ENCODE results near the gene EHBP1. TPM values are rescaled to one million over a fixed set of nuclear protein-coding genes. Genes with fewer than 3 reads are reported as not detected.

The EHBP1 gene
- total and polyA plus RNA-seq, 5 donors from 2014 or later = 8.5 to 25.6 (median 10.0) TPM

DNA sequence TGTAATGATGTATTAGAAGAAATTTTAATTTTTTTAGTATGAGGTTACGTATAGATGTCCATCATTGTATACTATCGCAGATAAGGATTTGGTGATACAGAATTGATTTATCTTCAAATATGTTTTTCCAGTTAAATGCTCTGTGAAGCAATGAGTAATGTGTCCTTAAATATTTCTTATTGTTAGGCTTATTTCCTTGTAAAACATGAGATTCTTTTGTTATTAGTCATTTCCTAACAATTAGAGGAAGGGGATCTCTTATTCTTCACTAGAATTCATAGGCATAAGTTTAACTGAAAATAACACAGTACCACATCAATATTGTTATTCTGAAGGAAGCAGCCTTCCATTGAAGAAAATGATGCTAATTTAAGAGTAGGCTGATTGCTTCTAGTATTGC lies 329.7 kb downstream of the EHBP1 start:
- Histone ChIP-seq H3K27me3 (ENCODE audit: control insufficient read depth, insufficient read depth, low read length) (no peaks in the 10 kb centered on the region), H3K36me3 (ENCODE audit: control insufficient read depth, insufficient read depth, low read length) (no peaks in the 10 kb centered on the region), H3K4me1 (ENCODE audit: control insufficient read depth, insufficient read depth, low read length, poor library complexity, severe bottlenecking) (no peaks in the 10 kb centered on the region), H3K4me3 (ENCODE audit: low read depth, low read length) (no peak overlapping the region), H3K27ac (ENCODE audit: insufficient read depth, low read length, poor library complexity, severe bottlenecking) (no peak overlapping the region), H3K9me3 (ENCODE audit: control insufficient read depth in 2 of 2, low read length in 2 of 2) (no peaks in the 10 kb centered on the region)
- Mint-ChIP-seq H3K4me3 (no peak overlapping the region), H3K27ac (no peak overlapping the region), H3K9me3 (no peaks in the 10 kb centered on the region), H3K36me3 (peaks cover 6% of the 10 kb centered on the region), H3K4me1 (no peaks in the 10 kb centered on the region), H3K27me3 (no peaks in the 10 kb centered on the region)
- DNase-seq (no peak), ATAC-seq (ENCODE audit: low read depth in 2 of 2) (no peak)

GRCh38 chr2:63035660-63036059 lies 330.1 kb downstream of the EHBP1 start:
- H3K9me3 Mint-ChIP-seq = no peaks in the 10 kb centered on the region
- DNase-seq = no peak
- peaks cover 7% of the 10 kb centered on the region for H3K36me3 Mint-ChIP-seq
- no peaks in the 10 kb centered on the region for H3K4me1 Mint-ChIP-seq
- Histone ChIP-seq H3K36me3 (ENCODE audit: control insufficient read depth, insufficient read depth, low read length) (no peaks in the 10 kb centered on the region), H3K4me3 (ENCODE audit: low read depth, low read length) (no peak overlapping the region), H3K27me3 (ENCODE audit: control insufficient read depth, insufficient read depth, low read length) (no peaks in the 10 kb centered on the region), H3K9me3 (ENCODE audit: control insufficient read depth in 2 of 2, low read length in 2 of 2) (no peaks in the 10 kb centered on the region), H3K27ac (ENCODE audit: insufficient read depth, low read length, poor library complexity, severe bottlenecking) (no peak overlapping the region), H3K4me1 (ENCODE audit: control insufficient read depth, insufficient read depth, low read length, poor library complexity, severe bottlenecking) (no peaks in the 10 kb centered on the region)
- no peaks in the 10 kb centered on the region for H3K27me3 Mint-ChIP-seq
- no peak overlapping the region for H3K27ac Mint-ChIP-seq
- H3K4me3 Mint-ChIP-seq = no peak overlapping the region
- no peak for ATAC-seq (ENCODE audit: low read depth in 2 of 2)

GRCh38 chr2:63038034-63038433 lies 332.5 kb downstream of the EHBP1 start:
- Mint-ChIP-seq H3K4me1 (no peaks in the 10 kb centered on the region), H3K4me3 (no peak overlapping the region), H3K9me3 (no peaks in the 10 kb centered on the region), H3K36me3 (peaks cover 7% of the 10 kb centered on the region), H3K27ac (no peak overlapping the region), H3K27me3 (no peaks in the 10 kb centered on the region)
- Histone ChIP-seq H3K4me3 (ENCODE audit: low read depth, low read length) (no peak overlapping the region), H3K27ac (ENCODE audit: insufficient read depth, low read length, poor library complexity, severe bottlenecking) (no peak overlapping the region), H3K4me1 (ENCODE audit: control insufficient read depth, insufficient read depth, low read length, poor library complexity, severe bottlenecking) (no peaks in the 10 kb centered on the region), H3K36me3 (ENCODE audit: control insufficient read depth, insufficient read depth, low read length) (no peaks in the 10 kb centered on the region), H3K27me3 (ENCODE audit: control insufficient read depth, insufficient read depth, low read length) (no peaks in the 10 kb centered on the region), H3K9me3 (ENCODE audit: control insufficient read depth in 2 of 2, low read length in 2 of 2) (no peaks in the 10 kb centered on the region)
- no peak for DNase-seq
- no peak for ATAC-seq (ENCODE audit: low read depth in 2 of 2)

DNA sequence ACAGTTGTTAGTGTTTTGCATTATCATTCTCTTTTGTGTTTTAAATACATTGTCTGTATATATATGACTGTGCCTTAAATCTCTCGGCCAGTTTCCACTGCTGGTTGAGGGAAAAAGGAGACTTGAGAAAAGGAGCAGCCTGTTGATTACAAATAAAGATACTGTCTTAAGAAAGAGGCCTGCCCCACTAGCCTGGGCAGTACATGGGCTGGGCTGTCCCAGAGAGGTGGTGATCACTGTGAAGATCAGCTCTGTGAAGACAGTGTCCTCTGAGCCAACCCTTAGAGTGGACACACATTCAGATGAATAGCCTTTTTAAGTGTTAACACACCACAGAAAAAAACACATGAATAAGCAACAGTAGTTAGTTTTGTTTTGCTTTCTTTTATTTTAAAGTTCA lies 335.1 kb downstream of the EHBP1 start:
- DNase-seq (no peak), ATAC-seq (ENCODE audit: low read depth in 2 of 2) (no peak)
- no peak overlapping the region for H3K4me3 ChIP-seq (ENCODE audit: low read depth, low read length)
- H3K4me3 Mint-ChIP-seq = no peak overlapping the region
- H3K9me3 ChIP-seq (ENCODE audit: control insufficient read depth in 2 of 2, low read length in 2 of 2) = no peaks in the 10 kb centered on the region
- no peak overlapping the region for H3K27ac ChIP-seq (ENCODE audit: insufficient read depth, low read length, poor library complexity, severe bottlenecking)
- H3K27me3 ChIP-seq (ENCODE audit: control insufficient read depth, insufficient read depth, low read length) = peaks cover under 1% of the 10 kb centered on the region
- H3K36me3 Mint-ChIP-seq = peaks cover 18% of the 10 kb centered on the region
- H3K4me1 Mint-ChIP-seq = no peaks in the 10 kb centered on the region
- H3K27ac Mint-ChIP-seq = no peak overlapping the region
- H3K27me3 Mint-ChIP-seq = peaks cover 8% of the 10 kb centered on the region
- H3K36me3 ChIP-seq (ENCODE audit: control insufficient read depth, insufficient read depth, low read length) = no peaks in the 10 kb centered on the region
- H3K4me1 ChIP-seq (ENCODE audit: control insufficient read depth, insufficient read depth, low read length, poor library complexity, severe bottlenecking) = no peaks in the 10 kb centered on the region
- H3K9me3 Mint-ChIP-seq = no peaks in the 10 kb centered on the region

- H3K9me3 ChIP-seq (ENCODE audit: control insufficient read depth in 2 of 2, low read length in 2 of 2) = no peaks in the 10 kb centered on the region
- Mint-ChIP-seq H3K9me3 (no peaks in the 10 kb centered on the region), H3K4me3 (no peak overlapping the region), H3K36me3 (peaks cover 23% of the 10 kb centered on the region), H3K27me3 (peaks cover 18% of the 10 kb centered on the region), H3K4me1 (peaks cover 0 to 3% (median under 1%) of the 10 kb centered on the region in 4 donors), H3K27ac (no peak overlapping the region)
- no peak overlapping the region for H3K4me3 ChIP-seq (ENCODE audit: low read depth, low read length)
- no peaks in the 10 kb centered on the region for H3K4me1 ChIP-seq (ENCODE audit: control insufficient read depth, insufficient read depth, low read length, poor library complexity, severe bottlenecking)
- no peak overlapping the region for H3K27ac ChIP-seq (ENCODE audit: insufficient read depth, low read length, poor library complexity, severe bottlenecking)
- ATAC-seq (ENCODE audit: low read depth in 2 of 2) (no peak), DNase-seq (no peak)
- no peaks in the 10 kb centered on the region for H3K36me3 ChIP-seq (ENCODE audit: control insufficient read depth, insufficient read depth, low read length)
- H3K27me3 ChIP-seq (ENCODE audit: control insufficient read depth, insufficient read depth, low read length) = peaks cover 11% of the 10 kb centered on the region
These were observed 336.1 kb downstream of the EHBP1 start for GRCh38 chr2:63041592-63041991.

- Mint-ChIP-seq H3K27me3 (peaks cover 47% of the 10 kb centered on the region), H3K4me3 (no peak overlapping the region), H3K27ac (no peak overlapping the region), H3K9me3 (peaks cover 0 to 2% (median 0%) of the 10 kb centered on the region in 7 donors), H3K36me3 (peaks cover 19% of the 10 kb centered on the region), H3K4me1 (peaks cover 0 to 26% (median 18%) of the 10 kb centered on the region in 4 donors)
- ATAC-seq (ENCODE audit: low read depth in 2 of 2) (no peak), DNase-seq (no peak)
- peaks cover 17% of the 10 kb centered on the region for H3K27me3 ChIP-seq (ENCODE audit: control insufficient read depth, insufficient read depth, low read length)
- no peaks in the 10 kb centered on the region for H3K36me3 ChIP-seq (ENCODE audit: control insufficient read depth, insufficient read depth, low read length)
- H3K4me1 ChIP-seq (ENCODE audit: control insufficient read depth, insufficient read depth, low read length, poor library complexity, severe bottlenecking) = peaks cover 26% of the 10 kb centered on the region
- H3K27ac ChIP-seq (ENCODE audit: insufficient read depth, low read length, poor library complexity, severe bottlenecking) = no peak overlapping the region
- H3K4me3 ChIP-seq (ENCODE audit: low read depth, low read length) = no peak overlapping the region
- no peaks in the 10 kb centered on the region for H3K9me3 ChIP-seq (ENCODE audit: control insufficient read depth in 2 of 2, low read length in 2 of 2)
These were observed 339.1 kb downstream of the EHBP1 start for GRCh38 chr2:63044362-63045327.

- peaks cover 0 to 36% (median 26%) of the 10 kb centered on the region in 4 donors for H3K4me1 Mint-ChIP-seq
- no peaks in the 10 kb centered on the region for H3K9me3 ChIP-seq (ENCODE audit: control insufficient read depth in 2 of 2, low read length in 2 of 2)
- peaks cover 0 to 2% (median 0%) of the 10 kb centered on the region in 7 donors for H3K9me3 Mint-ChIP-seq
- no peak overlapping the region for H3K27ac ChIP-seq (ENCODE audit: insufficient read depth, low read length, poor library complexity, severe bottlenecking)
- peak overlapping the region in 3 of 4 donors; percentile 4 to 70 (median 62) for H3K4me3 Mint-ChIP-seq
- peaks cover 58% of the 10 kb centered on the region for H3K27me3 Mint-ChIP-seq
- H3K4me3 ChIP-seq (ENCODE audit: low read depth, low read length) = no peak overlapping the region
- peaks cover 19% of the 10 kb centered on the region for H3K27me3 ChIP-seq (ENCODE audit: control insufficient read depth, insufficient read depth, low read length)
- peaks cover 15% of the 10 kb centered on the region for H3K36me3 Mint-ChIP-seq
- no peaks in the 10 kb centered on the region for H3K36me3 ChIP-seq (ENCODE audit: control insufficient read depth, insufficient read depth, low read length)
- no peak for ATAC-seq (ENCODE audit: low read depth in 2 of 2)
- no peak overlapping the region for H3K27ac Mint-ChIP-seq
- DNase-seq = no peak
- peaks cover 42% of the 10 kb centered on the region for H3K4me1 ChIP-seq (ENCODE audit: control insufficient read depth, insufficient read depth, low read length, poor library complexity, severe bottlenecking)
These were observed 341.0 kb downstream of the EHBP1 start for GRCh38 chr2:63046552-63046951.

DNA sequence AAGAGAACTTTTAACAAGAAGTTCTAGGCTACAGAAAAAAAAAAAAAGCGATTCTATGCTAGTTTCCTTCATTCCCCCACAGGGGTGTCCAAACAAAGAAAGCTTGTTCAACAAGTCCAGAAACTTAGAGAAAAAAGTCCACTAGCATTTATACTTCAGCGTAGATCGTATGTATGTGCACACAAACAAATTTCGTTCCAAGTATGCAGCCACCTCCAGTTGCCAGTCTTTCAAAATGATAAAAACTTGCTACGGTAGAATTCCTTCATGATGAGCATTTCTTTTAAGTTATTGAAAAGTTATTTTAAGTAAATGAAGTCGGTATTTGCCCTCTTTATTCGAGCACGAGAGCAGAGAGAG lies 341.4 kb downstream of the EHBP1 start:
- H3K4me1 ChIP-seq (ENCODE audit: control insufficient read depth, insufficient read depth, low read length, poor library complexity, severe bottlenecking) = peaks cover 45% of the 10 kb centered on the region
- ATAC-seq (ENCODE audit: low read depth in 2 of 2) = no peak
- H3K9me3 ChIP-seq (ENCODE audit: control insufficient read depth in 2 of 2, low read length in 2 of 2) = no peaks in the 10 kb centered on the region
- H3K36me3 ChIP-seq (ENCODE audit: control insufficient read depth, insufficient read depth, low read length) = no peaks in the 10 kb centered on the region
- H3K27ac ChIP-seq (ENCODE audit: insufficient read depth, low read length, poor library complexity, severe bottlenecking) = no peak overlapping the region
- Mint-ChIP-seq H3K4me1 (peaks cover 0 to 37% (median 27%) of the 10 kb centered on the region in 4 donors), H3K9me3 (peaks cover 0 to 2% (median 0%) of the 10 kb centered on the region in 7 donors), H3K27ac (no peak overlapping the region), H3K4me3 (peak overlapping the region in 3 of 4 donors; percentile 52 to 72 (median 62)), H3K36me3 (peaks cover 15% of the 10 kb centered on the region), H3K27me3 (peaks cover 60% of the 10 kb centered on the region)
- no peak overlapping the region for H3K4me3 ChIP-seq (ENCODE audit: low read depth, low read length)
- no peak for DNase-seq
- peaks cover 19% of the 10 kb centered on the region for H3K27me3 ChIP-seq (ENCODE audit: control insufficient read depth, insufficient read depth, low read length)

All from CD4-positive, CD25-positive, alpha-beta regulatory T cell (primary cell).